ENCODE measurements around the gene B4GALT2. TPM values are rescaled to one million over a fixed set of nuclear protein-coding genes. Genes with fewer than 3 reads are reported as not detected.

The B4GALT2 gene
- total and polyA plus RNA-seq, 9 of the 15 experiments (the other 6 are each of a cell fraction or from before 2014, with no cell fraction given) = 1.3 to 86.8 (median 43.8) TPM

GRCh38 chr1:43991476-43992231 is 12.6 kb downstream of the B4GALT2 start, which contains the start of gene CCDC24:
Gene CCDC24 (plus strand): TSS chr1:43991599. CDS start chr1:43991879, 280 bp downstream.
- peak; percentile 89 to 94 (median 92) for DNase-seq (ENCODE audit: extremely low read depth in 1 of 4, low spot score in 3 of 4)
- no TSS peak for BruUV-seq (replicated peaks)
- WGBS (ENCODE audit: insufficient coverage, low coverage, missing lambda C conversion rate) = 3% methylated on average over 51 of the region's 66 CpGs
- ChIA-PET POLR2A (interaction anchor here (0.5 to 1.9 kb wide), 12 partner anchors 14 to 583 kb away, joined by 3 to 6 read pairs (median 3); partner anchors contain the start of genes ATP6V0B and ERI3), CTCF (ENCODE audit: low intra/inter-chr PET ratio) (interaction anchor here (0.8 kb wide), 1 partner anchor 763 kb away, joined by 4 read pairs; no protein-coding TSS in a partner anchor)
- peaks cover 15 to 44% of the 10 kb centered on the region in 2 experiments; a peak in 4 of 5 replicates for H3K4me1 ChIP-seq (replicated peaks in 1 of 2; ENCODE audit: control insufficient read depth in 2 of 2, insufficient read depth in 2 of 2, low read length in 2 of 2)
- no peaks in the 10 kb centered on the region for H3K79me2 ChIP-seq (ENCODE audit: control insufficient read depth, insufficient read depth, low read length)
- H2AFZ ChIP-seq (ENCODE audit: low read depth, low read length) = peak within 1 kb of the TSS; percentile 96
- no peaks in the 10 kb centered on the region for H4K20me1 ChIP-seq (replicated peaks; ENCODE audit: control insufficient read depth, insufficient read depth, low read length)
- in situ Hi-C loops (cut with MboI) (no loop called here), intact Hi-C loops (cut with micrococcal nuclease) (loop anchor here (2.0 to 10.0 kb wide), 3 partner anchors 17 to 303 kb away; partner anchors contain the start of gene ATP6V0B)
- no peaks in the 10 kb centered on the region for H3K9me3 ChIP-seq (replicated peaks; ENCODE audit: control insufficient read depth, insufficient read depth, low read depth, low read length)
- ATAC-seq = peak; percentile 81
- H3K27me3 ChIP-seq (ENCODE audit: control insufficient read depth in 2 of 2, insufficient read depth in 2 of 2, low read length in 2 of 2) = no peaks in the 10 kb centered on the region
- FAIRE-seq = no peak
- peak within 1 kb of the TSS; percentile 74 for H3K4me3 ChIP-seq
- H3K4me2 ChIP-seq (ENCODE audit: insufficient read depth, low read length) = peak within 1 kb of the TSS; percentile 81
- peak within 1 kb of the TSS; percentile 65 to 95 for H3K9ac ChIP-seq (ENCODE audit: insufficient read depth in 1 of 2, low read depth in 2 of 2, low read length in 2 of 2)
- H3K27ac ChIP-seq (ENCODE audit: extremely low read depth, low read depth, low read length) = peak within 1 kb of the TSS; percentile 51
- H3K36me3 ChIP-seq (ENCODE audit: control insufficient read depth, insufficient read depth, low read length) = peaks cover 8% of the 10 kb centered on the region; the same call in 1 of the 3 replicates
- H3K9me1 ChIP-seq (ENCODE audit: control insufficient read depth, insufficient read depth, low read length) = no peaks in the 10 kb centered on the region
- no peak for TF ChIP-seq RBM15 (IDR thresholded peaks at IDR 0.05; ENCODE audit: insufficient read depth, low read length)
- no peak for TF ChIP-seq NFE2 (IDR thresholded peaks at IDR 0.05; ENCODE audit: low read depth)
- TF ChIP-seq, protein P1, sequence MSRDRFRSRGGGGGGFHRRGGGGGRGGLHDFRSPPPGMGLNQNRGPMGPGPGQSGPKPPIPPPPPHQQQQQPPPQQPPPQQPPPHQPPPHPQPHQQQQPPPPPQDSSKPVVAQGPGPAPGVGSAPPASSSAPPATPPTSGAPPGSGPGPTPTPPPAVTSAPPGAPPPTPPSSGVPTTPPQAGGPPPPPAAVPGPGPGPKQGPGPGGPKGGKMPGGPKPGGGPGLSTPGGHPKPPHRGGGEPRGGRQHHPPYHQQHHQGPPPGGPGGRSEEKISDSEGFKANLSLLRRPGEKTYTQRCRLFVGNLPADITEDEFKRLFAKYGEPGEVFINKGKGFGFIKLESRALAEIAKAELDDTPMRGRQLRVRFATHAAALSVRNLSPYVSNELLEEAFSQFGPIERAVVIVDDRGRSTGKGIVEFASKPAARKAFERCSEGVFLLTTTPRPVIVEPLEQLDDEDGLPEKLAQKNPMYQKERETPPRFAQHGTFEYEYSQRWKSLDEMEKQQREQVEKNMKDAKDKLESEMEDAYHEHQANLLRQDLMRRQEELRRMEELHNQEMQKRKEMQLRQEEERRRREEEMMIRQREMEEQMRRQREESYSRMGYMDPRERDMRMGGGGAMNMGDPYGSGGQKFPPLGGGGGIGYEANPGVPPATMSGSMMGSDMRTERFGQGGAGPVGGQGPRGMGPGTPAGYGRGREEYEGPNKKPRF (IDR thresholded peaks at IDR 0.05; ENCODE audit: low read depth, low read length) = no peak
- TF ChIP-seq CBX1 (IDR thresholded peaks at IDR 0.05; ENCODE audit: low read depth) = peak; percentile 83; the same call in 1 of the 2 replicates
- no peak for TF ChIP-seq CAMTA2 (CRISPR knock-in tag; conservative IDR thresholded peaks at IDR 0.05)
- TF ChIP-seq POLR2H (tag; IDR thresholded peaks at IDR 0.05; ENCODE audit: low read depth) = peak; percentile 61
- TF ChIP-seq MTA1 (IDR thresholded peaks at IDR 0.05; ENCODE audit: borderline replicate concordance) = no peak
- TF ChIP-seq CTBP1 (IDR thresholded peaks at IDR 0.05; ENCODE audit: borderline replicate concordance) = 0 out of 2 replicates have a peak, but pooled peaks have one; percentile 21
- TF ChIP-seq KDM1A (IDR thresholded peaks at IDR 0.05) = no peak
- TF ChIP-seq, protein P2, sequence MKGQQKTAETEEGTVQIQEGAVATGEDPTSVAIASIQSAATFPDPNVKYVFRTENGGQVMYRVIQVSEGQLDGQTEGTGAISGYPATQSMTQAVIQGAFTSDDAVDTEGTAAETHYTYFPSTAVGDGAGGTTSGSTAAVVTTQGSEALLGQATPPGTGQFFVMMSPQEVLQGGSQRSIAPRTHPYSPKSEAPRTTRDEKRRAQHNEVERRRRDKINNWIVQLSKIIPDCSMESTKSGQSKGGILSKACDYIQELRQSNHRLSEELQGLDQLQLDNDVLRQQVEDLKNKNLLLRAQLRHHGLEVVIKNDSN (CRISPR knock-in tag; IDR thresholded peaks at IDR 0.05) = no peak; the same call in 1 of the 2 replicates
- TF ChIP-seq ARNT (IDR thresholded peaks at IDR 0.05) = no peak
- TF ChIP-seq, protein P3, sequence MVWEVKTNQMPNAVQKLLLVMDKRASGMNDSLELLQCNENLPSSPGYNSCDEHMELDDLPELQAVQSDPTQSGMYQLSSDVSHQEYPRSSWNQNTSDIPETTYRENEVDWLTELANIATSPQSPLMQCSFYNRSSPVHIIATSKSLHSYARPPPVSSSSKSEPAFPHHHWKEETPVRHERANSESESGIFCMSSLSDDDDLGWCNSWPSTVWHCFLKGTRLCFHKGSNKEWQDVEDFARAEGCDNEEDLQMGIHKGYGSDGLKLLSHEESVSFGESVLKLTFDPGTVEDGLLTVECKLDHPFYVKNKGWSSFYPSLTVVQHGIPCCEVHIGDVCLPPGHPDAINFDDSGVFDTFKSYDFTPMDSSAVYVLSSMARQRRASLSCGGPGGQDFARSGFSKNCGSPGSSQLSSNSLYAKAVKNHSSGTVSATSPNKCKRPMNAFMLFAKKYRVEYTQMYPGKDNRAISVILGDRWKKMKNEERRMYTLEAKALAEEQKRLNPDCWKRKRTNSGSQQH (CRISPR knock-in tag; IDR thresholded peaks at IDR 0.05) = no peak
- TF ChIP-seq, protein P4, sequence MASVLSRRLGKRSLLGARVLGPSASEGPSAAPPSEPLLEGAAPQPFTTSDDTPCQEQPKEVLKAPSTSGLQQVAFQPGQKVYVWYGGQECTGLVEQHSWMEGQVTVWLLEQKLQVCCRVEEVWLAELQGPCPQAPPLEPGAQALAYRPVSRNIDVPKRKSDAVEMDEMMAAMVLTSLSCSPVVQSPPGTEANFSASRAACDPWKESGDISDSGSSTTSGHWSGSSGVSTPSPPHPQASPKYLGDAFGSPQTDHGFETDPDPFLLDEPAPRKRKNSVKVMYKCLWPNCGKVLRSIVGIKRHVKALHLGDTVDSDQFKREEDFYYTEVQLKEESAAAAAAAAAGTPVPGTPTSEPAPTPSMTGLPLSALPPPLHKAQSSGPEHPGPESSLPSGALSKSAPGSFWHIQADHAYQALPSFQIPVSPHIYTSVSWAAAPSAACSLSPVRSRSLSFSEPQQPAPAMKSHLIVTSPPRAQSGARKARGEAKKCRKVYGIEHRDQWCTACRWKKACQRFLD (CRISPR knock-in tag; IDR thresholded peaks at IDR 0.05) = peak; percentile 54
- no peak for TF ChIP-seq RCOR1 (IDR thresholded peaks at IDR 0.05; ENCODE audit: borderline replicate concordance in 1 of 2, low read depth in 2 of 2, low read length in 2 of 2)
- no peak; a peak in 1 of 4 replicates for TF ChIP-seq CSDE1 (IDR thresholded peaks at IDR 0.05)
- 0 out of 2 replicates have a peak, but pooled peaks have one; percentile 23 for TF ChIP-seq ZNF133 (CRISPR knock-in tag; IDR thresholded peaks at IDR 0.05)

Measured in K562 (cell line).